Nasal cavity respiratory epithelium epithelial cell of viscerocranial mucosa (primary cell): ENCODE data around the gene ACTR3. TPM values are rescaled to one million over a fixed set of nuclear protein-coding genes. Genes with fewer than 3 reads are reported as not detected.

ENCODE experiments used
- total RNA-seq: library from RNA; depleted of rRNA; stranded (reverse); fragments of >200 nt; gene quantifications from 2 replicates; pipeline ENCODE4 v1.2.3, GENCODE V29; 2014

Gene ACTR3
- total RNA-seq, result 215 and 285 TPM in 2 replicates

GRCh38 chr2:113889471-113890252 is at the start of gene ACTR3:
ACTR3 (plus strand) TSS chr2:113890089; CDS start chr2:113890280, 191 bp downstream.

Other genes starting within 250 kb of the ACTR3 start
- gene SLC35F5, start 133.4 kb upstream of the ACTR3 start, total RNA-seq, result 129 and 165 TPM in 2 replicates